Activated CD4-positive, CD25-positive, alpha-beta regulatory T cell (primary cell): ENCODE results near the gene SYT2.
"Not testable (repeated sequence)": the region's sequence is repeated elsewhere in the genome, so short reads cannot be mapped to it uniquely, and the experiment has no call there.

Experiments
- DNase-seq, 4 experiments: peaks; one replicate each; lab custom pipeline; 2025; lab: John Stamatoyannopoulos, UW

Gene SYT2

GRCh38 chr1:202710070-202711045 is at the start of gene SYT2:
Gene SYT2, minus strand, starts transcription at chr1:202710454. Its CDS starts 104,682 bp downstream, at chr1:202605772.
- no peak for DNase-seq

GRCh38 chr1:202756391-202756790 is 46.1 kb upstream of the SYT2 start:
- no peak for DNase-seq

- no peak for DNase-seq
Measured at GRCh38 chr1:202754293-202754692, 44.0 kb upstream of the SYT2 start.

DNA sequence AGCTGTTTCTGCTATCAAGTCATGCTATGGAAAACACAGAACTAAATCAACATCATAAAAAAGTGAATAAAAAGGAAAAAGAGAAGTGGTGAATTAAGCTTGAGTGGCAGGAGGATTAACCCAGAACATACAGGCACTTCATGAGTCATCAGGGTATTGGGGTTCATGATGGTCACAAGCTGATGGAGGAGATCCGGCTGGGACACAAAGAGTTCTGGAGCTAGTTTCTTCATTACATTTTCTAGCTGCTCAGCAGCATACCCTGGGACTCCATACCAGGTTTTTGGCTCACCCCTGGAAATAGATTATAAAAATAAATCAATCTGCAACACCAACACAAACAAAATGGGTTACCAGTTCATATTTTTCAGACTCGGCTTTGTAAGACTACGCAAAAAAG is 42.5 kb upstream of the SYT2 start:
- DNase-seq, result no peak

DNA sequence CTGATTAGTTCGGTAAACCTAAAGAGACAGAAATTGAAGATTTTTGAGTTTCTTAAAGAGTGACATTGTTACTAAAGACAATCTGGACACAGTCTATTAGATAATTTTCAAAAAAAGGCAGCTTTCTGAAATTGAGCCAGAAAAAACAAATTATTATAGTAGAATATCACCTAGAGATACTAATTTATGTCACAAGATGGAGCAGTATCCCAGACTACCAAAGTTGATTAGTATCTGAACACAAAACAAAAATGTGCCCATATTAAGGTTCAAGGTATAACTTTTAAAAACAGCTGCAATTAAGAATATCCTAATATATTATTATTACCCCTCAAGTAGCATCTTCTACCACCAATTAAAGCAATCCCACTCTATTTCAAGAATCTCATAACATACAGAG is 40.5 kb upstream of the SYT2 start:
- DNase-seq, result no peak

DNA sequence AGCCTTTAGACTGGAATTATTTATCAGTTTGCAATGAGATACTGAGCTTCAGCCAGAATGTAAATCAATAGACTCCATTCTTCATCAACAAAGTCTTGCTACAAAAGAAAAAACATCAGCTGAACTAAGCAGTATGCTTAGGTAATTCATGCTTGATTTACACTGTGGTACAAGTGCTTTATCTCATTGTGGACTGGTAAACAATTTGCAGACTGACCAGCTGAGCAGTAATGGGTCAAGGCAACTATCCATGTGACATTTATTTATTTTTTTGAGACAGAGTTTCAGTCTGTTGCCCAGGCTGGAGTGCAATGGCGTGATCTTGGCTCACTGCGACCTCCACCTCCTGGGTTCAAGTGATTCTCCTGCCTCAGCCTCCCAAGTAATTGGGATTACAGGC is 39.8 kb upstream of the SYT2 start:
- DNase-seq, result no peak

DNA sequence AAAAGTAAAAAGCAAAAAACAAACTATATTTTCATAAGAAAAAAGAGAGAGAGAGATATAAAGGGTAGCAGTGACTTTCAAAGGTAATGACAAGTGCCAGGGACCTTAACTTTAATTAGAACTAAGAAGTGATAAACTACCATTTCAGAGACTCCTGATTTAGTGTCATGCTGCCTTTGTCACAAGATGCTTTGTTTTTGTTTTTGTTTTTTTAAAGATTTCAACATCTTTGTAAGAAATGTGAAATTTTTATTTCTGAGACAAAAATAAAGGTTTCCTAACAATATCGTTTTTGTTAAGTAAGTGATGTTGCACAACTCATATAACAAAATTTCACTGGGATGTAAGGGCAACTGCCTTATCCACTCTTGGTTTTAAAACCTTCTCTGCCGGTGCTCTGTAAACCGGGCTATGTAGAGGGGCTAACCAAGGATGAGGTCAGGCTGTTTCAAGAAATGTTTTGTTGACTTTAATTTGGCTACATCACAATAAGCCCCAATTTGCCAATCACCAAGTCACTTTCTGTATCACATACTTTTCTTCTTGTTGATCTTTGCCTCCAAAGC is 35.2 kb upstream of the SYT2 start:
- DNase-seq, result no peak

DNA sequence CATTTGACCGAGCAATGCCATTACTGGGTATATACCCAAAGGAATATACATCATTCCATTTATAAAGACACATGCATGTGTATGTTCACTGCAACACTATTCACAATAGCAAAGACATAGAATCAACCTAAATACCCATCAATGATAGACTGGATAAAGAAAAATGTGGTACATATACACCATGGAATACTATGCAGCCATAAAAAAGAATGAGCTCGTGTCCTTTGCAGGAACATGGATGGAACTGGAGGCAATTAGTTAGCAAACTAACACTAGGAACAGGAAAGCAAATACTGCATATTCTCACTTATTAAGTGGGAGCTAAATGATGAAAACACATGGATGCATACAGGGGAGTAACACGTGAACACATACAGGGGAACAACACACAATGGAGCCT is 34.5 kb upstream of the SYT2 start:
- not testable (repeated sequence) for DNase-seq

DNA sequence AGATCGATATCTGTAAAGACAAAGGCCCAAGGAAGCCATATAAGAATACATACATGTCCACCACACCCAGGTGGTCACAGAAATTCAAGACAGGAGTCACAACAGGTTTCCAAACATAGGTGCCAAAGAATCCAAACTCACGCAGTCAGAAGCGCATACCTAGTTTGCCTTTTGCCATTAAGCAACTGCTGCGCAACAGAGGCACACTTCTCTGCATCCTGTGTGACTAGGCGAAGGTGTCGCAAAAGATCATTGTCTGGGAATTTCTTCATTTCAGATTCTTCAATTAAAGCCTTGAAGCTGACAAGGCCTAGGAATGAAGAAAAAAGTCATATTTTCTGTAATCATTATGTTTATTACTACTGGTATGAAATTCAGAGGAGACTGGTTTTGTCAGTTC is 32.2 kb upstream of the SYT2 start:
- DNase-seq, result no peak

DNA sequence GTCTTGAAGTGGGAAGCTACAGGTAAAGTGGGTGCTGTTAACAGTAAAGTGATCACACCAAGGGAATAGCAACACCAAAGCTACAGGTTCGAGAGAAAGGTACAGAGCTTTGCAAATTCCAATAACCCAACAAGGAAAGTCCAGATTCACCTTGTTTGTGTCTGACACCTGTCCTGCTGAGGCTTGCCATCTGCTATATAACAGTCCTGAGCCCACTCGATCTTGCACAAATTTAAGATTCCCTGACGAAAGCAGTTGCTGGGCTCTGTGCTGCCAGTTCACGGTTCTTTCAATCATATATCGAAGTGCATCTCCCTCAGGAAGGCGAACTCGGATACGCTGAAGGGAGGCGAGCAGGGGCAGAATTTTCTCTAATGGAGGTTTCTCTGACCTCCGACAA is 23.0 kb upstream of the SYT2 start:
- DNase-seq, result no peak

GRCh38 chr1:202728951-202729350 is 18.7 kb upstream of the SYT2 start:
- no peak for DNase-seq

- DNase-seq, result no peak
Measured at GRCh38 chr1:202725526-202725925, 15.3 kb upstream of the SYT2 start.

DNA sequence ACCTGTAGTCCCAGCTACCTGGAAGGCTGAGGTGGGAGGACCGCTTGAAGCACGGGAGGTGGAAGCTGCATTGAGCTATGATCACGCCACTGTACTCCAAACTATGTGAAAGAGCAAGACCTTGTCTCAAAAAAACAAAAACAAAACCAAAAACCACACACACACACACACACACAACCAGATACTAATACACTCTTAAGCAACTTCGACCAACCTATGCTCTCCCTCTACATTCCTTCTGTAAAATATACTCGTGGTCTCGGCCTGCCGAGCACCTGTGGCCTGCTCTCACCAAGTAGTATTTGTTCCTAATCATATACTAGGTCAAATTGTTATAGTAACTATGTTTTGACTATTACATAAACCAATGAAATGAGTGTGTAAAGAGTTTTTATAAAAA is 13.5 kb upstream of the SYT2 start:
- DNase-seq, result no peak

DNA sequence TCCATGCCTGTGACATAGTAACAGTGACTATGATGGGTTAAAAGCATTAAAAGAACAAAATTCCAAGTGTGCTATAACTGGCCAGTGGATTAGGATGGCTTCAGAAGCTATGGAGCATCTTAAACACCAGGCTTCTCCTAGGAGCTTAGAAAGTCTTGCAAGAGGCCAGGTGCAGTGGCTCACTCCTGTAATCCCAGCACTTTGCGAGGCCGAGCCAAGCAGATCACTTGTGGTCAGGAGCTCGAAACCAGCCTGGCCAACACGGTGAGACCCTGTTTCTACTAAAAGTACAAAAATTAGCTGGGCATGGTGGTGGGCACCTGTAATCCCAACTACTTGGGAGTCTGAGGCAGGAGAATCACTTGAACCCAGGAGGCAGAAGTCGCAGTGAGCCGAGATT is 12.8 kb upstream of the SYT2 start:
- not testable (repeated sequence) for DNase-seq

DNA sequence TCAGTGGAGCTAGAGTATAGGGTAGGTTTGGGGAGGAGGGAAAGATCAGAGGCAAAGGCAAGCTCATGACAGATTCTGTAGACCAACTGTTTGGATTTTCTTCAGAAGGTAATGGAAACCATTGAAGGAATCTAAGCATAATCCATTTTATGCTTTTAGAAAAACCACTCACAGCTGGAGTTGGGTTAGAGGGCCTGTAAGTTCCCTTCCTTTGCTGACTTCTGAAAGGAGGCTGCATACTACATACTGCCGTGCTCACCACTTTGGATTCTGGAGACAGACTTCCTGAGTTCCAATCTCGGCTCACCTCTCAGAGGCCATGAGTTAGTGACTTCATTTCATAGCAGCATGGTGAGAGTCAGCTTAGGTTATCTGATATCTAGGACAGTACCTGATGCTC is 6.4 kb upstream of the SYT2 start:
- DNase-seq, result no peak

GRCh38 chr1:202714202-202714601 is 3.9 kb upstream of the SYT2 start:
- not testable (repeated sequence) for DNase-seq

DNA sequence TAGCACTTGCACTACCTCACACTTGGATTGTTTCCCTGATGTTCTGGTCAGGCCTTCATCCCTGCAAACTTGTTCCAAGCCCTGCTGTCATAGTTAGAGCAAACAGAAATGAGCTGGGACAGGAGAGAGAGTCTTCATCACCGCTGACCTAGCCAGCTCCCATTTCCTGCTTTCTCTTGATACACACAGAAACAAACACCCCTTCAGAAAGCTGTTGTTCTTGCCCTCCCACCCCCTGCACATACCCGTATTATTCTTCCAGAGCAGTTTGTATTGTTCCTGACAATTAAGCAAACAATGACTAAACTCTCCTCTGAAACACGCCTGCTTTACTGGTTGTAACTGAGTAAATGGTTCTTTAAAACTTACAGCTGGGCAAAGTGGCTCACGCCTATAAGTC is 2.9 kb upstream of the SYT2 start:
- DNase-seq, result no peak

GRCh38 chr1:202711949-202712635 is 1.8 kb upstream of the SYT2 start:
- no peak for DNase-seq

DNA sequence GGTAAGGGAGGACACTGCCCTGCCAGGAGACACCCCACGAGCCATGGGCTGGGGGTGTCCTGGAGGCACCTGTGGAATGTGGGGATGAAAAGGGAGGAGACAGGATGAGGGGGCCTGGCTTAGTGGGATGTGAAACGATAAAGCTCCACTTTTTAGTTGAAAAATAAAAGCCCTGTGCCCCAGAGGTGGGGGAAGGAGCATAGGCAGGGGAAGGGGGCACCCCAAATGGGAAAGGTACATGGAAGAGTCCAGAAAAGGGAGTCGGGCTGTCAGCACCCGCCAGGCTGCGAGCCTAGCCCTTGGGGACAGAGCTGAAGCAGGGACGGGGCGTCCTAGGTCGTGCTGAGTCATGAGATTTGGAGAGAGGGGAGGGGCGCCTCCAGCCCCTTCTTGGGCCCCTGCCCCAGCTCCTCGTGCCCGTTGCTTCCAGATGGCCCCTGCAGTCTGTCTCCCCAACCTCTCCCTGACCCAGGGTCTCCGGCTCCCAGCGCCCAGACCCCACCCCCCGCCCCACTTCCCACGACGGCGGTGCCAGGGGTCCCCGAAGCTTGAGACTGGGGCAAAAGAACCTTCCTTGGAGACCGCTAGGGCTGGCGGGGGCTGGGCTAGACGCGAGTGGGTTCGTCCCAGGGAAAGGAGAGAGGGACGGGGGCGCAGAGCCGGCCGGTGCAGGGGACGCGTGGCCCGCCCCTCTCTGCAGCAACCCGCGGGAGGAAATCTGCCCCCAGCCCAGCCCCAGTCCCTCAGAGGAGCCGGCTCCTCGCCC is 795 bp downstream of the SYT2 start:
- DNase-seq, result no peak

DNA sequence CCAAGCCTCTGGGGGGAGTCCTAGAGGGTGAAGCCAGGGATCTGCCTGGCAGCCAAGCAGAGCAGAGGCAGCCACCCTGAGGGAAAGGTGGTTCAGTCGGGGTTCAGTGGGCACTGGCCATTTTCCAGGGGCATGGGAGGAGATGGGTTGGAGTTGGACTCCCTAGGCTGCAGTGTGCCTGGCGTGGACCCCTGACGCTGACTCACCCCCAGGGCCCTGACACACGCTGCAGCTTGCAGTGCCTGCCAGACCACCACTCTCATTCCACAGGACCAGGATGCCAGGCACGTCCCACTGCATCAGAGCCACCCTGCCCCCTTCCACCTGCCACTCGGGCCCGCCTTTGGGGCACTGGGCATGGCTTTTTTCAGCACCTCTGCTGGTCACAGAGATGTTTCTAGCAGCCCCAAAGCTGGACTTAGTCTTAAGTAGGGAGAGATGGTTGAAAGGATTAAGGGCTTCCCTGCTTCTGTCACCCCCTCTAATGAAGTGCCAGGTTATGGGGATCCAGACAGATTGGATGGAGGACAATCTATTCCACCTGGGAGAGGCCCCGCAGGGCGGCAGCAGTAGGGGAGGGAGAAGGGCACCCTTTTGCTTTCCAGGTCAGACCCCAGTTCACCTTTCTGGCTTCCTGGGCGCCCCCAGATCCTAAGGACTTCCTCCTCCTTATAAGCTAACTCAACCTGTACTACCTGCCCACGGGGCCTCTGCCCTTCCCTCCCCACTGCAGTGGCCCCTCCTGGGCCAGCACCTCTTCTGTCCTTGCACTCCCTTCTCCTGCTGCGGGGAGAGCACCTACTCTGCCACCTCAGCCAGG is 1.6 kb downstream of the SYT2 start:
- DNase-seq, result no peak

- no peak for DNase-seq
Measured at GRCh38 chr1:202706851-202707250, 3.4 kb downstream of the SYT2 start.
